ENCODE measurements around the gene MED19. TPM values are rescaled to one million over a fixed set of nuclear protein-coding genes. Genes with fewer than 3 reads are reported as not detected.

Gene MED19
- total and polyA plus RNA-seq, 2 donors (not counting 1 experiment from before 2014, with no cell fraction given): 16.0 to 28.9 TPM

DNA sequence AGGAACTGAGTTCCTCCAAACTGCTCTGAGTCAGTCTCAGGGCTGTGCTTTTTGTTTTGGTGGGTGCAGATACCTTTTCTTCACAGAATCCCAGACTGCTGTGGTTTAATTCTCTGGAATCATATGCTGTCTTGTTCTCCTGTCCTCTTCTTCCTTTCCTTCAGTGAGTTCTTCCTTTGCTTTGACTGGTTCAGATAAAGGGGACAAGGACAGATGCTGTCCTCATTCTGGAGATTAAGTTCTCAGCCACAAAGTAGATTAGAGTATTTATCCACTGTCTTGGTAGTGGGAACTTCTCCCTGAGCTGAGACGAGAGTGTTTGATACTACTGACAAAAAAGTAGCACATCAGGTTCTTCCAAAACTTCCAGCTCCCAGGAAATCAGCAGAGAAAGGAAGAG is 30.8 kb downstream of the MED19 start:
- H3K79me2 ChIP-seq (ENCODE audit: control insufficient read depth, insufficient read depth, low read length): peaks cover 42% of the 10 kb centered on the region
- H3K4me3 ChIP-seq (replicated peaks in 1 of 4; ENCODE audit: control extremely low read depth in 1 of 4, insufficient read depth in 1 of 4, low read depth in 3 of 4, low read length in 4 of 4): no peak overlapping the region
- H4K20me1 ChIP-seq (ENCODE audit: control insufficient read depth, extremely low read depth, insufficient read depth, low read length): peaks cover 2% of the 10 kb centered on the region
- DNase-seq (ENCODE audit: low read depth in 2 of 2): no peak
- no peak overlapping the region for H3K9ac ChIP-seq (ENCODE audit: insufficient read depth, low read length)
- TF ChIP-seq EZH2 (IDR thresholded peaks at IDR 0.05; ENCODE audit: low read length, missing control alignments): no peak
- TF ChIP-seq, protein P1, sequence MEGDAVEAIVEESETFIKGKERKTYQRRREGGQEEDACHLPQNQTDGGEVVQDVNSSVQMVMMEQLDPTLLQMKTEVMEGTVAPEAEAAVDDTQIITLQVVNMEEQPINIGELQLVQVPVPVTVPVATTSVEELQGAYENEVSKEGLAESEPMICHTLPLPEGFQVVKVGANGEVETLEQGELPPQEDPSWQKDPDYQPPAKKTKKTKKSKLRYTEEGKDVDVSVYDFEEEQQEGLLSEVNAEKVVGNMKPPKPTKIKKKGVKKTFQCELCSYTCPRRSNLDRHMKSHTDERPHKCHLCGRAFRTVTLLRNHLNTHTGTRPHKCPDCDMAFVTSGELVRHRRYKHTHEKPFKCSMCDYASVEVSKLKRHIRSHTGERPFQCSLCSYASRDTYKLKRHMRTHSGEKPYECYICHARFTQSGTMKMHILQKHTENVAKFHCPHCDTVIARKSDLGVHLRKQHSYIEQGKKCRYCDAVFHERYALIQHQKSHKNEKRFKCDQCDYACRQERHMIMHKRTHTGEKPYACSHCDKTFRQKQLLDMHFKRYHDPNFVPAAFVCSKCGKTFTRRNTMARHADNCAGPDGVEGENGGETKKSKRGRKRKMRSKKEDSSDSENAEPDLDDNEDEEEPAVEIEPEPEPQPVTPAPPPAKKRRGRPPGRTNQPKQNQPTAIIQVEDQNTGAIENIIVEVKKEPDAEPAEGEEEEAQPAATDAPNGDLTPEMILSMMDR (conservative IDR thresholded peaks at IDR 0.05 in 1 of 2, IDR thresholded peaks at IDR 0.05 in 1 of 2; ENCODE audit: low read depth in 1 of 2, low read length in 2 of 2): no peak
- peaks cover 2% of the 10 kb centered on the region for H3K4me1 ChIP-seq (ENCODE audit: control insufficient read depth, extremely low read depth, insufficient read depth, low read length)
- no peak overlapping the region for H3K27ac ChIP-seq (ENCODE audit: insufficient read depth, low read length)
- H3K9me3 ChIP-seq (ENCODE audit: control insufficient read depth, insufficient read depth, low read depth, low read length): no peaks in the 10 kb centered on the region
- H2AFZ ChIP-seq (ENCODE audit: low read length): no peak overlapping the region
- no peak overlapping the region for H3K4me2 ChIP-seq (ENCODE audit: extremely low read depth, insufficient read depth, low read length)
- H3K36me3 ChIP-seq (ENCODE audit: control insufficient read depth, insufficient read depth, low read length): peaks cover 2% of the 10 kb centered on the region
- no peaks in the 10 kb centered on the region for H3K27me3 ChIP-seq (ENCODE audit: control insufficient read depth, insufficient read depth, low read length)

DNA sequence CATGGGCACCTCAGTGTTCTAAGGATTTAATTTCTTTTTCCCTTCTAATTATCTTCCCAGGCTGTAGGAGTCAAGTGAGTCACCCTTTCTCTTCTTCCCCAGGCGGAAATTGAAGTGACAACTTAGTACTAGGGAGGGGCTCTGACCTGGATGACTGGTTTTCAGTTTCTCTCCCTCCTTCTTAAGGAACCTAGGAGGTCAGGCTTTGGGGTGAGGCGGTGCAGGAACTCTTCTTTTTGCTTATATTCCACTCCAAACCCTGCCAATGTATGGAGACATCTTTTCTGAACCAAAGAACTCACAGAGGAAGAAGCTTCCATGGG is 31.5 kb downstream of the MED19 start:
- TF ChIP-seq EZH2 (IDR thresholded peaks at IDR 0.05; ENCODE audit: low read length, missing control alignments): no peak
- TF ChIP-seq, protein P1 (conservative IDR thresholded peaks at IDR 0.05 in 1 of 2, IDR thresholded peaks at IDR 0.05 in 1 of 2; ENCODE audit: low read depth in 1 of 2, low read length in 2 of 2): no peak
- peaks cover 2% of the 10 kb centered on the region for H3K4me1 ChIP-seq (ENCODE audit: control insufficient read depth, extremely low read depth, insufficient read depth, low read length)
- H3K27me3 ChIP-seq (ENCODE audit: control insufficient read depth, insufficient read depth, low read length): no peaks in the 10 kb centered on the region
- peaks cover 44% of the 10 kb centered on the region for H3K79me2 ChIP-seq (ENCODE audit: control insufficient read depth, insufficient read depth, low read length)
- H3K4me2 ChIP-seq (ENCODE audit: extremely low read depth, insufficient read depth, low read length): no peak overlapping the region
- peaks cover 2% of the 10 kb centered on the region for H4K20me1 ChIP-seq (ENCODE audit: control insufficient read depth, extremely low read depth, insufficient read depth, low read length)
- H3K36me3 ChIP-seq (ENCODE audit: control insufficient read depth, insufficient read depth, low read length): peaks cover 2% of the 10 kb centered on the region
- H2AFZ ChIP-seq (ENCODE audit: low read length): no peak overlapping the region
- peak in 1 of 2 donors; percentile 39 for DNase-seq (ENCODE audit: low read depth in 2 of 2)
- H3K9ac ChIP-seq (ENCODE audit: insufficient read depth, low read length): no peak overlapping the region
- no peak overlapping the region for H3K27ac ChIP-seq (ENCODE audit: insufficient read depth, low read length)
- no peaks in the 10 kb centered on the region for H3K9me3 ChIP-seq (ENCODE audit: control insufficient read depth, insufficient read depth, low read depth, low read length)
- no peak overlapping the region for H3K4me3 ChIP-seq (replicated peaks in 1 of 4; ENCODE audit: control extremely low read depth in 1 of 4, insufficient read depth in 1 of 4, low read depth in 3 of 4, low read length in 4 of 4)

DNA sequence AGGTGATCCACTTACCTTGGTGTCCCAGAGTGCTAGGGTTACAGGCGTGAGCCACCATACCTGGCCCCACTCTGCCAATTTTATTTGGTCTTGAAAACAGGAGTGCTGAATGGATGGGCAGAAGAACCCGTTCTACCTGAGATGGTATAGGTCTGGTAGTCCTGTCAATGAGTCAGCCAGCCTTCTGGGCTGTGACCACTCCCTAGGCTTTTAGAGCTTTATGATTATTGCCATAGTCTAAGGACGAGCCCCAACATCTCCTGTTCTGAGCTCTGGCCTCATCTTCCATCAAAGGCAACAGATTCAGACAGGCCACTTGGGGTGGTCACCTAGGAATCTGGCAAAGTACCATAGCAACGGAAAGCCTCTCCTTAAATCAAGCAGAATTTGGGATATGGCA is 32.6 kb downstream of the MED19 start:
- Histone ChIP-seq H2AFZ (ENCODE audit: low read length) (no peak overlapping the region), H3K27ac (ENCODE audit: insufficient read depth, low read length) (no peak overlapping the region), H3K4me2 (ENCODE audit: extremely low read depth, insufficient read depth, low read length) (no peak overlapping the region), H3K27me3 (ENCODE audit: control insufficient read depth, insufficient read depth, low read length) (no peaks in the 10 kb centered on the region), H3K4me3 (replicated peaks in 1 of 4; ENCODE audit: control extremely low read depth in 1 of 4, insufficient read depth in 1 of 4, low read depth in 3 of 4, low read length in 4 of 4) (no peak overlapping the region), H3K9ac (ENCODE audit: insufficient read depth, low read length) (no peak overlapping the region), H3K79me2 (ENCODE audit: control insufficient read depth, insufficient read depth, low read length) (peaks cover 52% of the 10 kb centered on the region), H3K9me3 (ENCODE audit: control insufficient read depth, insufficient read depth, low read depth, low read length) (no peaks in the 10 kb centered on the region), H3K4me1 (ENCODE audit: control insufficient read depth, extremely low read depth, insufficient read depth, low read length) (peaks cover 2% of the 10 kb centered on the region), H3K36me3 (ENCODE audit: control insufficient read depth, insufficient read depth, low read length) (peaks cover 4% of the 10 kb centered on the region), H4K20me1 (ENCODE audit: control insufficient read depth, extremely low read depth, insufficient read depth, low read length) (peaks cover 2% of the 10 kb centered on the region)
- no peak for TF ChIP-seq EZH2 (IDR thresholded peaks at IDR 0.05; ENCODE audit: low read length, missing control alignments)
- TF ChIP-seq, protein P1 (conservative IDR thresholded peaks at IDR 0.05 in 1 of 2, IDR thresholded peaks at IDR 0.05 in 1 of 2; ENCODE audit: low read depth in 1 of 2, low read length in 2 of 2): no peak
- no peak for DNase-seq (ENCODE audit: low read depth in 2 of 2)

Measured in fibroblast of lung (primary cell).